B cell (primary cell): Measurements from ENCODE around the gene BMP7.

Experiments
- CTCF ChIP-seq: fragments of 200-600 bp; IDR thresholded peaks from one replicate; pipeline ENCODE4 v1.8.0; 2022; ENCODE audit warnings: antibody characterized with exemption, mild to moderate bottlenecking
- EZH2 ChIP-seq: IDR thresholded peaks from 2 replicates; pipeline ENCODE4 v1.6.1; 2012; ENCODE audit warnings: borderline replicate concordance, low read depth, mild to moderate bottlenecking, moderate library complexity, low read length; ENCODE audit not compliant: insufficient read depth, poor library complexity, severe bottlenecking

GRCh38 chr20:57269148-57269984 is 2.9 kb upstream of the BMP7 start:
- TF ChIP-seq EZH2, result no peak
- TF ChIP-seq CTCF, result no peak
